HG02884 (cell line): Measurements from ENCODE around the gene P3H1.
"Not testable (repeated sequence)": the region's sequence is repeated elsewhere in the genome, so short reads cannot be mapped to it uniquely, and the experiment has no call there.

Experiments used
- ATAC-seq: cut with Tn5 transposase; IDR thresholded peaks from one replicate; pipeline ENCODE4 v1.9.1; 2021; ENCODE audit warnings: mild to moderate bottlenecking, moderate library complexity; ENCODE audit not compliant: unreplicated experiment

P3H1 gene, protein sequence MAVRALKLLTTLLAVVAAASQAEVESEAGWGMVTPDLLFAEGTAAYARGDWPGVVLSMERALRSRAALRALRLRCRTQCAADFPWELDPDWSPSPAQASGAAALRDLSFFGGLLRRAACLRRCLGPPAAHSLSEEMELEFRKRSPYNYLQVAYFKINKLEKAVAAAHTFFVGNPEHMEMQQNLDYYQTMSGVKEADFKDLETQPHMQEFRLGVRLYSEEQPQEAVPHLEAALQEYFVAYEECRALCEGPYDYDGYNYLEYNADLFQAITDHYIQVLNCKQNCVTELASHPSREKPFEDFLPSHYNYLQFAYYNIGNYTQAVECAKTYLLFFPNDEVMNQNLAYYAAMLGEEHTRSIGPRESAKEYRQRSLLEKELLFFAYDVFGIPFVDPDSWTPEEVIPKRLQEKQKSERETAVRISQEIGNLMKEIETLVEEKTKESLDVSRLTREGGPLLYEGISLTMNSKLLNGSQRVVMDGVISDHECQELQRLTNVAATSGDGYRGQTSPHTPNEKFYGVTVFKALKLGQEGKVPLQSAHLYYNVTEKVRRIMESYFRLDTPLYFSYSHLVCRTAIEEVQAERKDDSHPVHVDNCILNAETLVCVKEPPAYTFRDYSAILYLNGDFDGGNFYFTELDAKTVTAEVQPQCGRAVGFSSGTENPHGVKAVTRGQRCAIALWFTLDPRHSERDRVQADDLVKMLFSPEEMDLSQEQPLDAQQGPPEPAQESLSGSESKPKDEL

GRCh38 chr1:42766741-42767509, at the start of gene P3H1, which contains the start of gene C1orf50:
TSS of gene P3H1 (minus strand) at chr1:42767028. CDS start at chr1:42766971, 57 bp downstream.
TSS of gene C1orf50 (plus strand) at chr1:42767249. CDS start at chr1:42767312, 63 bp downstream.
- ATAC-seq: peak; percentile 88

DNA sequence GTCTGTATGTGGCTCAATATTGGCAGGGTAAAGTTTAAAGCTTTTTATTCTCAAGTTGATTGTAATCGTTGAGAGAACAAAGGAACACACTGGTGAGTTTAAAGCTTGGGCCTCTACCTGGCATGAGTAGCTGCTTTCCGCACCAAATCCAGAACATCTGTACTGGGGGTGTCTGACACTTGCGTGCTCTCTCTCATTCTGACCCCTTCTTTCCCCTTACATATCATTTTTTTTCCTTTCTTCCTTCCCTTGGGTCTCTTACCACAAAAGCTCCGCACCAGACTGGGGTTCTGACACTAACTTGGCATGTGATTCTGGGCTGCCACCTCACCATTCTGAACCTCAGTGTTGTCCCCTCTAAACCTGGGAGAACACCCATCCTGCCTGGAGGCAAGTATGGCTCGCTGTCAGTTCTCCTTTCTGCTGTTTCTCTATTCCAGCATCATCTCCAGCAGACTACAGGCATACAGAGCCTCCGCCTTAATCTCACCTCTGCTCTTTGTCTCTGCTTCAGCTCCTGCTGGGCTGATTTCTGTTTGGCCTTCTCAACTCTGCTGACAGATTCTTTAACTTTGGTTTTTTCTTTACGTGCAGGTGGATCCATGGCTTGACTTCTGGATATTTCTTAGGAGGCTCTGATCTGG, 49.2 kb upstream of the P3H1 start:
- ATAC-seq: no peak

- ATAC-seq: not testable (repeated sequence)
Measured at GRCh38 chr1:42814815-42815214, 48.0 kb upstream of the P3H1 start.

DNA sequence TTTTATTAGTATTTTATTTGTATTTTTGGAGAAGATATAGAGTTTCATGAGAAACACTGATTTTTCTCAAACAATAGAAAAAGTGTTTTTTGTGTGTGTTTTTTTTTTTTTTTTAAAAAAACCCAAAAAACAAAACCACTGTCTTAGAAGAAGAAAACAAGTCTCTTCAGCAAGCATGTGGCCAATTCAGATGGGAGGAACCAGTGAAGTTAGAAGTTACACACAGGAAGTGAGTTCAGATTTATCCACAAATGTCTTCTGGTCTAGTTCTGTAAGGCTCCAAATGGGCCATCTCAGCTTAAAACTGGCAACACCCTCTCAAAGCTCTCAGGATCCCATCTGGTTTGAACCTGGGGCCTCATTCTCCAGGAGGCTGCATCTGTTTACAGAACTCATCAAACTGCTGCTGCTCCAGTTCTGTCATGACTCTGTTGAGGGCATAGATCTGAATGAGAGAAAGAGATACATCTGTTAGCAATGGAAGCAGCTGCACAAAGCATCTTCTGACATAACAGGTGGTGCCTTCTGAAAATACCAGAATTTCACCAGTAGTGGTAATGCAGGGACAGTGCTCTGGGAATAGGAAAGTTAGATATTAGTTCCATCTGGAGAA, 40.3 kb upstream of the P3H1 start:
- no peak for ATAC-seq

GRCh38 chr1:42806593-42806992, 39.8 kb upstream of the P3H1 start:
- no peak for ATAC-seq

- no peak for ATAC-seq
Measured at GRCh38 chr1:42806171-42806570, 39.3 kb upstream of the P3H1 start.

DNA sequence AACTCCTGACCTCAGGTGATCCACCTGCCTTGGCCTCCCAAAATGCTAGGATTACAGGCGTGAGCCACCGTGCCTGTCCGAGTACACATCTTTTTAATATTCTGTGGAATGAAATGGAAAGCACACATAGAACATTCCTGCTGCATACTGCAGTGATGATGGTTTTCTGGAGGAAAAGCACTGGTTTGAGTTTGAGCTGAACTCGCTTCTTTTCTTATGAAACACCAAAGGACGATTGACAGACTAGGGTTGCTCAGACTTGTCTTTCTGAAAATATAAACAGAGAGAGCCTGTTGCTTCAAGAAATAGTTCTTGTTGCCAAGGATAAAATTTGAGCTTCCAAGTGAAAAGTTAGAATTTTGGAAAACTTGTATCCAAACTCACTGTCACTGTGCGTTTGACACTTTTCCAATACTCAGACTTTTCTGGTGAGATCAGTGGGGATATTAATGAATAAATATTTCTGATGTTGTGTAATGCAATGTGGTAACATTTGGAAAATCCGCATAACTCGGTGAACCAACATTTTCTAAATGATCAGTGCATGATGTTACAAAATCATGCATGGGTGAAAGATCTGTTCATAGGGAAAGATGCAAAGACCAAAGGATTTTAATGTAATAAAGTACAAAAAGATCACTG, 35.1 kb upstream of the P3H1 start:
- no peak for ATAC-seq

GRCh38 chr1:42797979-42798378, 31.2 kb upstream of the P3H1 start:
- ATAC-seq: no peak

GRCh38 chr1:42797414-42797813, 30.6 kb upstream of the P3H1 start:
- no peak for ATAC-seq

DNA sequence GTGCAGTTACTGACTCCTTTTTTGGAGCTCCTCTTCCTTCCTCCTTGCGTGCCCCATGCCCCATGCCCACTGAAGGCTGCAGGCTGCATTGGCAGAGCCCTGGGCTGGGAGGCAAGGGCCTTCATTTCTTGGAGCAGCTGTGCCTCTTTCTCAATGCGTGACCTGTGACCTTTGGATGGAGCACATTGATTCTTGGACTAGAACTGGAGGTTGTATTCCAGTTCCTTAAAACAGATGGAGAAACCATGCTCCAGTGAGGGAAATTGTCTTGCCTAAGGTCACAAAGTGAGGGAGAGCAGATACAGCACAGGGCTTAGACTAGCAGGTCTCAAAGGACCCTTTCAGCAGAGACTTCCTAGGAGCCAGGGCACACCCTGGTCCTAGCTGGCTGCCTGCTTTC, 27.0 kb upstream of the P3H1 start:
- ATAC-seq: no peak

DNA sequence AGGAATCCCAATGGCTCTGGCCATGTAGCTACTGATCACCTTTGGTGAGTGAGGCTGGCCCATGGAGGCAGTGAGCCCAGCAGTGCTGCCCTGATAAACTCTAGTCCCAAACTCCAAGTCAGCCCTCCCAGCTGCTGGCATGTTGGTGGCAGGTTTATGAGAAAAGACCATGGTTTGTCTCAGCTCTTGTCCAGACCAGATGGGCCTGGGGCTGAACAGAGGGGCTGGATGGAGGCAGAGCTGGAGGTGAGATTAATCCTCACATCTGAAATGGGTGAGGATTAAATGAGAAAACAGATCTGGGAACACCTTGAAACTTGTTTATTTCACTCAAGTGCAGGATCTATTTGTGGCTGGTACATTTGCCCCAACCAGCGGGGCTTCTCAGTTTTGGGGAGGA, 21.2 kb upstream of the P3H1 start:
- no peak for ATAC-seq

DNA sequence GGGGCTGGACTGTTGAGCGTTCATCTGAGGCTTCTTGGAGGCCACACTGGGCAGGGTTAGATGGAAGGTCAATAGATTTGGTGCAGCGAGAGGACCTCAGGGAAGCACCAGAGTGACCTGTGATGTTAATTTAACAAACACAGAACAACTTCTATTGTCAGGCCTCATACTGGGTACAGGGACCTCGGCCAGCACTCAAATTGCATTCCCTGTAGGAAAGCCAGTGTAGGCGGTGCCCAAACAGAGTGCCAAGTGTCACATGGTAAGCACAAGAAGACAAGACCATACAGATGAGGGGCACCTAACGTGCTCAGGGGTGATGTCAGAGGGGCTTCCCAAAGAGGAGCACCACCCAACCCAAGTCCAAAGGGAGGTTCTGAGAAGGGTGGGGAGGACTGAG, 19.3 kb upstream of the P3H1 start:
- ATAC-seq: no peak

- ATAC-seq: no peak
Measured at GRCh38 chr1:42784946-42785693, 18.3 kb upstream of the P3H1 start, which contains the start of gene TMEM269. TSS of gene TMEM269 (plus strand) at chr1:42784991. CDS start at chr1:42789894, 4,903 bp downstream.

- no peak for ATAC-seq
Measured at GRCh38 chr1:42784547-42784945, 17.7 kb upstream of the P3H1 start.

GRCh38 chr1:42783092-42783491, 16.3 kb upstream of the P3H1 start:
- ATAC-seq: no peak

DNA sequence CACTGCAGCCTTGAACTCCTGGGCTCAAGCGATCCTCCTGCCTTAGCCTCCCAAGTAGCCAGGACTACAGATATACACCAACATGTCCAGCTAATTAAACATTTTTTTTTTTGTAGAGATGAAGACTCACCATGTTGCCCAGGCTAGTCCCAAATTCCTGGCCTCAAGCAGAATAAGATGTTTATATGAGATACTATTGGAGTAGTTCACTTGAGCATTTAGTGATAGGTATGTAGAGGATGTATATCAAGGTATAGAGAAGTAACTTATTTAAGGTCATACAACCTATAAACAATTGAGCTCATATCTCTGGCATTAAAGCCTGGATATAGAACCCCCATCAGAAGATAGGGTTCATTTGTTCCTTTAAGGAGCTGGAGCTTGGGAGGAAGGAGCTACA, 13.3 kb upstream of the P3H1 start:
- ATAC-seq: no peak

- ATAC-seq: no peak
Measured at GRCh38 chr1:42779725-42780124, 12.9 kb upstream of the P3H1 start.

GRCh38 chr1:42777852-42778251, 11.0 kb upstream of the P3H1 start:
- no peak for ATAC-seq

- ATAC-seq: no peak
Measured at GRCh38 chr1:42776502-42776901, 9.7 kb upstream of the P3H1 start.
